A673 (cell line): Measurements from ENCODE around the gene RNF223.

Experiments used
- EZH2 ChIP-seq: fragments of 200-600 bp; sonication (generic); IDR thresholded peaks from 2 replicates; pipeline ENCODE4 v1.6.1; 2017; ENCODE audit warnings: borderline replicate concordance, low read depth, mild to moderate bottlenecking, mixed read lengths, antibody characterized with exemption, low read length; ENCODE audit not compliant: poor library complexity, severe bottlenecking
- TF ChIP-seq, protein P1 (sequence below): fragments of 300-800, 200-600 bp; sonication (generic); conservative IDR thresholded peaks from 2 replicates; pipeline ENCODE4 v1.5.1; 2017; ENCODE audit warnings: low read depth, mild to moderate bottlenecking, antibody characterized with exemption, low read length, moderate library complexity, mixed read lengths

GRCh38 chr1:1055841-1056736 lies 18.0 kb downstream of the RNF223 start:
- TF ChIP-seq, protein P1, sequence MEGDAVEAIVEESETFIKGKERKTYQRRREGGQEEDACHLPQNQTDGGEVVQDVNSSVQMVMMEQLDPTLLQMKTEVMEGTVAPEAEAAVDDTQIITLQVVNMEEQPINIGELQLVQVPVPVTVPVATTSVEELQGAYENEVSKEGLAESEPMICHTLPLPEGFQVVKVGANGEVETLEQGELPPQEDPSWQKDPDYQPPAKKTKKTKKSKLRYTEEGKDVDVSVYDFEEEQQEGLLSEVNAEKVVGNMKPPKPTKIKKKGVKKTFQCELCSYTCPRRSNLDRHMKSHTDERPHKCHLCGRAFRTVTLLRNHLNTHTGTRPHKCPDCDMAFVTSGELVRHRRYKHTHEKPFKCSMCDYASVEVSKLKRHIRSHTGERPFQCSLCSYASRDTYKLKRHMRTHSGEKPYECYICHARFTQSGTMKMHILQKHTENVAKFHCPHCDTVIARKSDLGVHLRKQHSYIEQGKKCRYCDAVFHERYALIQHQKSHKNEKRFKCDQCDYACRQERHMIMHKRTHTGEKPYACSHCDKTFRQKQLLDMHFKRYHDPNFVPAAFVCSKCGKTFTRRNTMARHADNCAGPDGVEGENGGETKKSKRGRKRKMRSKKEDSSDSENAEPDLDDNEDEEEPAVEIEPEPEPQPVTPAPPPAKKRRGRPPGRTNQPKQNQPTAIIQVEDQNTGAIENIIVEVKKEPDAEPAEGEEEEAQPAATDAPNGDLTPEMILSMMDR = no peak
- no peak for TF ChIP-seq EZH2
